ENCODE data around the gene SLC1A1.
"Not testable (repeated sequence)": the region's sequence is repeated elsewhere in the genome, so short reads cannot be mapped to it uniquely, and the experiment has no call there.

Gene SLC1A1

DNA sequence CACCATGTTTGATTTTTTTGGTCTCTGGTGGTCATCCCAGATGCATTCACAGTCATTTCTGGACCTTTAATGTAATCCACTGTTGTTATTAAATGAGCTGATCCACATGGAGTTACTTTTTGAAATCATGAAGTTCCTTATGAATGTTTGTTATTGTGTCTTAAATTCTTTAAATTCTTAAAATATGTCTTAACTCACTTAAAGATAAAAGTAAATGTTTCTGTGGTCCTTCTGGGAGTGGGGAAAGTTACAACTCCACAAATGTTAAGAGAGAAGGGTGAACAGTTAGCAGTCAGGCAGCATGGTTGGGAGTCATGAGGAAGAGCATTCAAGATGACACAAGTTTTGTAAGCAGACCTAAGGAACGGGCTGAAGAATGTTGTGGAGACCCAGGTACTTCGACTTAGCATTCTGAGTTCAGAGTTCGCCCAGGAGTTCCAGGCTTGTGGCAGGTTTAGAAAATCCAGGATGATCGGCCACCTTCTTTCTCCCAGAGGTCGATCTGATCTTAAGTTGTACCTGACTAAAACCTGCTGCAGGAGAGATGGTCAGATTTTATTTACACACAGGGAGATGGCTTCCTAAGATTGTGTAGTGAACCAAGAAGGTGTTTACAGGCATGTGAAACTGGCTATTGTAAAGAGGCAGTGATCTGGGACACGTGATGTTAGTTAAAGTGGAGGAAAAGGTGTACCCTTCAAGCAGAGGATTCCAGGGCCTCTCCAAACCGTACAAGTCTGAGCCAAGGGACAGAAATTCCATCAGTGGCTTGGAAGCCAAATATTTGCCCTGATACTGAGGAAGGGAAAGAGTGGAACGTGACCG lies 17.2 kb downstream of the SLC1A1 start:
- DNase-seq: no peak

DNA sequence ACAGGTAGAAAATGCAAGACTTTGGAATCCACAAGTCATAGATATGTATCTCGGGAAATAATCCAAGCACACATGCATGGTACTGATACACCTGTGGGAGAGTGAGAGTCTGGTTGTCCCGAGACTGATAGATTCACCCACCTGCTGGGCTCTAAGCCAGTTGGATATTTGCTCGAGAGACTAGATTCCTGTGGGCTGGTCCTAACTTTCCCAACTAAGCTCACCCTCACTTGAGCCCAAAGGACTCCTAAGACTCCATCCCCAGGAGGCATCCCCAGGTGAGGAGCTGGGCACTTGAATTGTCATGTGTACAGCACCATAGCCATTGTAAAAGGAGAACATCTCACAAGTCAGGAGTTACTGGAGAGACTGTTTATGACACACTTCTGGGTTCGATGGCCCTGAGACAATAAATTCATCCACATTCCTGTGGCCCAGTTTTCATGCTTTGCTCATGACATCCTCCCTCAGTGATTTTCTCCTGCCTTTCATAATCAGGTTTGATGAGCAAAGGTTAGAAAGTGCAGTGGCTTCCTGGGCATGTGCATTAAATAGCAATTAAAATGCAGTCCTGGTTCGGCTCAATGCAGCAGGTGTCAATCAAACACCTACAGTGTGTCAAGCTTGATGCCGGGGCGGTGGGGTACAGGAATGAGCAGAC lies 18.1 kb downstream of the SLC1A1 start:
- DNase-seq: no peak

DNA sequence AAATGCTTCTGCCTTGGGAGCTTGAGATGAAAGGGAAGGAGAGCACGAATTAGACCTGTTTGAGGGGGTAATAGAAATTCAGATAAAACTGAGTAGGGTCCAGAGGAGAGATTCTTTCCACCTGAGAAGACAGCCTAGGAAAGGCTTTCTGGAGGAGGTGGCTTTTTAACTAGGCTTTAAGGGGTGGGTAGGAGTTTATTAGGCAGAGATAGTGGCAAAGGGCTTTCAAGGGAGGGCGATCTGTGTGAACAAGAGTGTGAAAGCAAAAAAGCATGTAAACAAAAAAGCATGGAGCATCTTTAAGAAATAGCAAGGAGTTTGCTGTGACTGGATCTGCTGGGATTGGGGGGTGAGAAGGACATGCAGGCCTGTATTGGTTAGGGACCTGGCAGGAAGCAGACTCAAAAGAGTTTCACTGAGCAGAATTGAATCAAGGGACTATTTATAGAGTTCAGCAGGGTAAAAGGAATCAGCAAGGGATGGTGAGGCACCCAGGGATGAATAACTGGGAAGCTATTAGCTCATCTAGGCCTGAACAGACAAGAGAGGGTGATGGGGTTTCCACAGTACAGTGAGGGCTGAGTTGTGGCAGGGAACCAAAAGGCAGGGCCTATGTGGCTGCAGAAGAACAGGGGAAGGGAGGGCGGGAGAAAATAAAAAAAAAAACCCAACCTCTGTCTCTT lies 18.8 kb downstream of the SLC1A1 start:
- no peak for DNase-seq

DNA sequence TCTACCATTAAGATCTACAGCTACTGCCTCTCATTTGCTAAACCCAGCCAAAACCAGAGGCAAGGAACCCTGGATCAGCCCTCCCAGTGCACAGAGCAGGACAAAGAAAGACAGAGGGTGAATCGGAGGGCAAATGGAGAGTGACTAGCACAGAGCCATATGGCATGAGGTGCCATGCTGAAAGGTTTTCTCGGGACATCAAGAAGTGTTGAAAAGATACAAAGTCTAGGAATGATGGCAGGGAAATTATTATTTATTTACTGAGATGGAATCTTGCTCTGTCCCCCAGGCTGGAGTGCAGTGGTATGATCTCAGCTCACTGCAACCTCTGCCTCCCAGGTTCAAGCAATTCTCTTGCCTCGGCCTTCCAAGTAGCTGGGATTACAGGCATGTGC lies 19.3 kb downstream of the SLC1A1 start:
- no peak for DNase-seq

DNA sequence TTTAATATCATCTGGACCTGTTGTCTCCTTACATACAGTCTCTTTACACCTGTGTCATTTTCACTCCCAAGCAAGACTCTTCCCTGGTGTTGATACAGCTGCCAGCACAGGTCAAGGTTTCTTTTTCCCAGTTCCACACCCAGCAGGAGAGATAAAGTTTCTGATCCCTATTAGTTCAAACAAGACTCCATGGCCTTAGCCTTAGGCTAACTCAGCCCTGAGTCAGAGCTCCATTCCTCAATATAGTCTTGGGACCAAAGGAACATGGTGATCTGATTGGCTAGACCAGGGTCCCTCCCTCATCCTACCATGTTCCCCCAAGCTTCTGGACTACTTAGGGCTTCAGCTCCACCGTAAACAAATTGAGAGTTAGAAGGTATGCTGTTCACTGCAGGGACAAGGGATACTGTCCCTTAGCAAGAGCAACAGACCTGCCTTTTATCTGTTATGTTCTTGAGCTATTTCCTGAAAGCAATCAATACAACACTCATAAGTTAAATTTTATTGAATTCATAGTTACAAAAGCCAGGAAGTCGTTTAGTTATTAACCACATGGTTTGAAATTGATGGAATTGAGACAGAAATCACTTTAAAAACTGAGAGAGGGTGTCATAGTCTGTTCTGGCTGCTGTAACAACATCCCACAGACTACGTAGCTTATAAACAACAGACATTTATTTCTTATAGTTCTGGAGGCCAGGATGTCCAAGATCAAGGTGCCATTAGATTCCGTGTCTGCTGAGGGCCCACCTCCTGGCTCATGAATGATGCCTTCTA lies 20.5 kb downstream of the SLC1A1 start:
- DNase-seq: no peak

DNA sequence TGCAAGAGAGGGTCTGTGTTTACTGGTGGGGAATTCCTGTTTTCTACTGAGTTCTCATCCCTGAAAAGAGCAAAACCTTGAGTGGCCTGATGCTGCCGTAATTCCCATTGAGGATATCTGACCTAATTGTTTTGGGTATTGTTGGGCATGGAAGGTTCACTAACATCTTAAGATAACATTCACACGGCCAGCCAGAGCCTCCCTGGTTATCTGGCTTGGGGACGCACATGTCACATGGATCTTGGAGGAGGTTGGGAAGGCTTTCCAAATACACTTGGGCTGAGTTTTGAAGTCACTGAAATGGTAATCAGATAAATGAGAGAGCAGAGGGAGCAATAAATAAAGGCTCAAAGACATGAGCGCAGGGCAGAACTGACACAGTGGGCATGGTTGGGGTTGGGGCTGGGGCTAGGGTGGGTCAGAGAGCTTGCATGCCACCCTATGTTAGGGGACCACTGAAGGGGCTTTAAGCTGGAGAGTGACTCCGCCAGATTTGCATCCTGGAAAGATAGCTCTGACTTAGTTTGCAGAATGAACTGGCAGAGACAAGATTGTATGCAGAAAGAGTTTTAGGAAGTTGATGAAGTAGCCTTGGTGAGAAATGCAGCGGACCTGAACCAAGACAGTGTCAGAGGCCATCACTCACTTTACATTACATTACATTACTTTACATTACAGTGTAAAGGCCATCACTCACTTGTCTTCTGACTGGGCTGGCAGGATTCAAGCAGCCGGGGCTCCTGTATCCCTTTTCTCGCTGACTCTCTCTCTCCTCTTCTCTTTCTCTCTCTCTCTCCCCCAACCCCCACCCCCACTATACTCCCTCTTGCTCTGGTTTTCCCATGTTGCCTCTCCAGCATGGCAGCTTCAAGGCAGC lies 24.2 kb downstream of the SLC1A1 start:
- no peak for DNase-seq

DNA sequence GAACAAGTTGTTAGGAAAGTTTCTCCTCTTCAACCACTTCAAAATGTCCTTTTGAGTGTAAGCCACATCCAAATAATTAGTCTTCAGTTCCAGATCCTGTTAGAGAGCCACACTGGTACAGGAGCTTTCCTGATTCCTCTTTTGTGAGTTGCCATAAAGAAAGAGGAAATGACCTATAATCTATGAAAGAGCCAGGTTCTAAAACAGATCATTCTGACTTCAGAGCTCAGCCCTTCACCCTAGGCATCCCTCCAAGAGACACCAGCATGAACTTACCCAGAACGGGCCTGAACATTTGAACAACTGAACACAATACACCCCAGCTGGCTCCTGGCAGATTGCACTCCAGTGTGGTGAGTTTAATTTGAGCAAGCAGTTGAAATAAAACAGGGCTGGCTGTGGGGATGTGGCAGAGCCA lies 25.7 kb downstream of the SLC1A1 start:
- DNase-seq: no peak

DNA sequence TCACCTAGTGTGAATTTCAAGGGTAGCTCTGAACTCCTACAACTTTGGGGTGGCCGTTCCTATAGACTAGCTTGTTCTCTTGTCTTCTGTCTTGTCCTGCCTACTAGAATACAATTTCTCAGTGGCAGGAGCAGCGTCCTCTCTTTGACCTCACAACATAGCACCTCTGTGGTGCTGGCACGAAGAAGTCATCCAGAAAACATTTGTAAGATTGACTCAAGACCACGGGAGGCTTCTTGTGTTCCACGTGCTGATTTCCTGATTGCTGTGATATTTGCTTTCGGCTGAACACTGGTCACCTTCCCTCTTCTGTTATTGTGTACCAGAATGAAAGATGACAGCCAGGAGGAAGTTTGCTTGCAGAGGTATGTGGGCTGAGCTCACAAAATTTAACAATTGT lies 27.0 kb downstream of the SLC1A1 start:
- no peak for DNase-seq

DNA sequence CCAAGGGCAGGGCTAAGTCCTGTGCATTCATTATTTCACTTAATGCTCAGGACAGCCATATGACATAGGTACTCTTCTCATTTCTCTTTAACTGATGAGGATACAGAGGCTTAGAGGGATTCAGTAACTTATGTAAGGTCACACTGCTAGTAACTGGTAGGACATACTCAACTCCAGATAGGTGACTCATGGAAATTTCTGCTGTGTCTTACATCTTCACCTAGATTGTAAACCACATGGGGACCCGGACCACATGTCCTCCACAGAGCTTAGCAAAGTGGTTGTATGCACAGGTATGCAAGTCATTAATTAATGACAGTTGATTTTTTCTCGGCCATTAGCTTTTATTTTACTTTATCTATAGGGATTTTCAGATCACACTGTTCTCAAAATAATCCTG lies 29.3 kb downstream of the SLC1A1 start:
- no peak for DNase-seq

DNA sequence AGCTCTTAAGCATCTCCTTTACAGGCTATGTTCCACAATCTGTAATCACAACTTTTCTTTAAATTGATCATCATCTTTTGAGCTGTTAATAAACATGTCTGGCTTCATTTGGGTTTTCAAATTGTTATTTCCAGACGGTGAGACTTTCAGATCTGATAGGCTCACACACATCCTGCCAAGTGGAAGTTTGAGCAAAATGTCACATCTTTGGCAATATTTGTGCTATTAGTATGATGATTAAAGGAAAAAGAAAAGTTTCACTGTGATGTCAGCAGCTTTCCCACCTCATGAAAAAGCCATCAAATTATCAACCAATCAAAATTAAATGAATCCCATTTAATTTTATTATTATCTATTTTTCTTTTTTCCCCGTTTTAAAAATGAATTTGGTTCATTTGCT lies 29.8 kb downstream of the SLC1A1 start:
- DNase-seq: no peak

DNA sequence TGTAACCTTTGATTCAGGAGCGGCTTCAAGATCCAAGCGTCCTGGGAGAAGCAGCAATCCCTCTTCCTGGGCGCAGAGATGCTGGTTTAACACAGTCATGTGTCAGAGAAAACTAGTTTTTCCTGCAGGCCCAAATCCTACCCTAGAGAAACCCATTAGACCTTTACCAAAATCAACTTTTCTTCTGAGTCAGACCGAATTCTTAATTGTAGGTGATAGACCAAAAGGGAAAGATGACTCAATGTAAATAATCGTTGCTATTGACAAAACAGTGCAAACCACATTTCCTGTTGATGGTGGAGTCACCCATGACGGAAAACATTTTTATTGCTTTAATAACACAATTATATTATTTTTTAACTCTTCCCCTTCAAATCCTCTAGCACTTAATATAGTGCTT lies 40.1 kb downstream of the SLC1A1 start:
- DNase-seq: no peak

DNA sequence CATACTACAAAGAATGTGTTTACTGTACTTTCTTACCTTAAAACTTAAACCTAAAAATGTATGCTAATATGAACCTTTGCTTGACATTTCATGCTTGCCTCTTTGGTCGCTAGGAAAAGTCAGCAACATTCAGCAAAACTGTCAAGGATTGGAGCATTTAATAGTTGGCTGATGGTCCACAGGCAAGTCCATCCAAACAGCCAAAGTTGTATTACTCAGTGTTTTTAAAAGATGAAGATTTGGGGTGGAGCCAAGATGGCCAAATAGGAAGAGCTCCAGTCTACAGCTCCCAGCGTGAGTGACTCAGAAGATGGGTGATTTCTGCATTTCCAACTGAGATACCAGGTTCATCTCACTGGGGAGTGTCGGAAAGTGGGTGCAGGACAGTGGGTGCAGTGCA lies 40.6 kb downstream of the SLC1A1 start:
- not testable (repeated sequence) for DNase-seq

DNA sequence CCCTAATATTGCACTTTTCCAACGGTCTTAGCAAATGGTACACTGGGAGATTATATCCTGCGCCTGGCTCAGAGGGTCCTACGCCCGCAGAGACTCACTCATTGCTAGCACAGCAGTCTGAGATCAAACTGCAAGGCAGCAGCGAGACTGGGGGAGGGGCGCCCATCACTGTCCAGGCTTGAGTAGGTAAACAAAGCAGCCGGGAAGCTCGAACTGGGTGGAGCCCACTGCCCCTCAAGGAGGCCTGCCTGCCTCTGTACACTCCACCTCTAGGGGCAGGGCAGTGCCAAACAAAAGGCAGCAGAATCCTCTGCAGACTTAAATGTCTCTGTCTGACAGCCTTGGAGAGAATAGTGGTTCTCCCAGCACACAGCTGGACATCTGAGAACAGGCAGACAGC lies 41.1 kb downstream of the SLC1A1 start:
- DNase-seq: not testable (repeated sequence)

DNA sequence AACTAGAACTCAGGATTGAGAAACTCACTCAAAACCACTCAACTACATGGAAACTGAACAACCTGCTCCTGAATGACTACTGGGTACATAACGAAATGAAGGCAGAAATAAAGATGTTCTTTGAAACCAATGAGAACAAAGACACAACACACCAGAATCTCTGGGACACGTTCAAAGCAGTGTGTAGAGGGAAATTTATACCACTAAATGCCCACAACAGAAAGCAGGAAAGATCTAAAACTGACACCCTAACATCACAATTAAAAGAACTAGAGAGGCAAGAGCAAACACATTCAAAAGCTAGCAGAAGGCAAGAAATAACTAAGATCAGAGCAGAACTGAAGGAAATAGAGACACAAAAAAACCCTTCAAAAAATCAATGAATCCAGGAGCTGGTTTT lies 43.6 kb downstream of the SLC1A1 start:
- not testable (repeated sequence) for DNase-seq

DNA sequence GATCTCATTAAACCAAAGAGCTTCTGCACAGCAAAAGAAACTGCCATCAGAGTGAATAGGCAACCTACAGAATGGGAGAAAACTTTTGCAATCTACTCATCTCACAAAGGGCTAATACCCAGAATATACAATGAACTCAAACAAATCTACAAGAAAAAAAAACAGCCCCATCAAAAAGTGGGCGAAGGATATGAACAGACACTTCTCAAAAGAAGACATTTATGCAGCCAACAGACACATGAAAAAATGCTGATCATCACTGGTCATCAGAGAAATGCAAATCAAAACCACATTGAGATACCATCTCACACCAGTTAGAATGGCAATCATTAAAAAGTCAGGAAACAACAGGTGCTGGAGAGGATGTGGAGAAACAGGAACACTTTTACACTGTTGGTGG lies 45.9 kb downstream of the SLC1A1 start:
- DNase-seq: not testable (repeated sequence)

DNA sequence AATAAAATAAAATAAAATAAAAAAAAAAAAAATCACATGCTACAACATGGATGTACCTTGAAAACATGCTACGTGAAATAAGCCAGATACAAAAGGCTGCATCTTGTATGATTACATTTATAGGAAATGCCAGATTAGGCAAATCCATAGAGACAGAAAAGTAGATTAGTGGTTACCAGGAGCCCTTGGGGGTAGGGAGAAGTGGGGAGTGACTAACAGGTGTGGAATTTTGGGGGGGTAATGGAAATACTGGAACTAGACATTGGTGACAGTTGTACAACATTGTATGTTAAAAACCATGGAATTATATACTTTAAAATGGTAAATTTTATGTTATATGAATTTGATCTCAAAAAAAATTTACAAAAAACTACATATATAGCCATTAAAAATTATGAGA lies 47.3 kb downstream of the SLC1A1 start:
- DNase-seq: no peak

DNA sequence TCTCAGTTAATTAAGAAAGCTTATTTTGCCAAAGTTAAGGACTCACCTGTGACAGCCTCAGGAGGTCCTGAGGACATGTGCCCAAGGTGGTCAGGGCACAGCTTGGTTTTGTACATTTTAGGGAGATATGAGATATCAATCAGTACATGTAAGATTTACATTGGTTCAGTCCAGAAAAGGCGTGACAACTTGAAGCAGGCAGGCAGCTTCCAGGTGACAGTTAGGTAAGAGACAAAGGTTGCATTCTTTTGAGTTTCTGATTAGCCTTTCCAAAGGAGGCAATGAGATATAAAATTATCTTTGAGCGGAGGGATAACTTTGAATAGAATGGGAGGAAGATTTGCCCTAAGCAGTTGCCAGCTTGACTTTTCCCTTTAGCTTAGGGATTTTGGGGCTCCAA lies 47.8 kb downstream of the SLC1A1 start:
- DNase-seq: no peak

DNA sequence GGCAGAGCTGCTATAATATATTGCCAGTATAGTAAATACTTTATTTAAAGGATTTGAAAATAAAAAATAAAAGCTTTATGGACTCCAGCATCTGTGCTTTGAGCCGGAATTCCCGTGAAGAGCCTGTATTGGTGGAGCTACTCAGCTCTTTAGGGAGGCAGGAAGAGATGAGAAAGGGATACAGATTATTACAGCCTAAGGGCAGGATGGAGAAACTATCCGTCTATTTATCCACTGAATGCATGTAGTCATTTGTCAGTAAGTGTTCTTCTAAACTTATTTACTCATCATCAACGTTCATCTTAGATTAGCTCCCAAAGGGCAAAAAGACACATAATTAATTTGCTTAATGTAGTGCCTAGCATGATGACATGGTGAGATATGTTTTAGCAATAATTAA lies 48.4 kb downstream of the SLC1A1 start:
- no peak for DNase-seq

DNA sequence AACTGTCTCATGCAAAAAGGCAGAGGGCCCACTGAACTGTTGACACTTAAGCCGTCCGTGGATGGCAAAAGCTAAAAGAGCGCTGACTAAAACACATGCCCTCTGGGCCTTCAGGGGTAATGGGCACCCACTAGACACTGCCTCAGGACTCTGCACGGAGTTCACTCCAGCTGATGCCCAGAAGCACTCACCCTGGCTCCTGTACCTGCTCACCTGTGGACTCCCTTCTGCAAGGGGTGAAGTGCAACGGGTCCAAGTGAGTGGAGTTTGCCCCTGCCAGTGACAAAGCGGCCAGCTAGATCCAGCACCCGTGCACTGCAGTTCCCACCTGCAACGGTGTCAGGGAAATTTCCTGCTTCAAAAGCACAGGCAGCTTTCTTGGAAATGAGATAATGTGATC lies 50.2 kb downstream of the SLC1A1 start:
- DNase-seq: no peak

DNA sequence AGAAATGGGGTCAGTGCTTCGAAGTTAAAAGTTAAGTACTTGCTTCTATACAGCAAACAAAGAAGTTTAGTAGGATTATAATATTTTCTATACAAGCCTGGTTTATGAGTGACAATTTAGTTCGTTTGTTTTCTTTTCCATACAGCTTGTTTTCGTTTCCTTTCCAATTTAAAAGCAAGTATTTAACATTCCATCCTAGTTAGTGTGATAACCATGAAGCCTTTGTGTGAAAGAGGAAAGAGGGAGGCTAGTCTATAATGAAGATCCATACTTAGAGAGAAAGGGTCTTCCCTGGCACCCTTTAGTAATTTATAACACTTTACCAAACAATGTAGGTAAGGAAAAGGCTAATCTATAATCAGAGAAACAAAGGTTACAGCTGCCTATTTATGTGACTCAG lies 51.0 kb downstream of the SLC1A1 start:
- no peak for DNase-seq

DNA sequence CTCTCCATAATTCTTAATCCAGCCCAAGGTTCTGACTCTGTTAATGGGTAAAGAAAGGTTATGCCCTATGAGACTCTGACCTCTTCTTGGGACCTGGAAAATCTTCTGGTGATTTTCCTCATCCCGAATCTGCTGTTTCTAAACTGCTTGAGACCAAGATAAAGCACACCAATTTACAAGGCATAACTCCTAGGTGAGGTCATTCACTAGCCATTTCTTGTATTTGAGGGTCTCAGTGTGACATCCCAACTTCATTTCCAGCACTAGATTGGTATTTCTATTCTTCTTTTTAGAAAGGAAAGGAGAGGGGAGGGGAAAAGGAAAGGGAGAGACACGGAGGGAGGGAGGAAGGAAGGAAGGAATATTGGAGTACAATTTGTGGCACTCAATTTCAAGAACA lies 51.6 kb downstream of the SLC1A1 start:
- no peak for DNase-seq

DNA sequence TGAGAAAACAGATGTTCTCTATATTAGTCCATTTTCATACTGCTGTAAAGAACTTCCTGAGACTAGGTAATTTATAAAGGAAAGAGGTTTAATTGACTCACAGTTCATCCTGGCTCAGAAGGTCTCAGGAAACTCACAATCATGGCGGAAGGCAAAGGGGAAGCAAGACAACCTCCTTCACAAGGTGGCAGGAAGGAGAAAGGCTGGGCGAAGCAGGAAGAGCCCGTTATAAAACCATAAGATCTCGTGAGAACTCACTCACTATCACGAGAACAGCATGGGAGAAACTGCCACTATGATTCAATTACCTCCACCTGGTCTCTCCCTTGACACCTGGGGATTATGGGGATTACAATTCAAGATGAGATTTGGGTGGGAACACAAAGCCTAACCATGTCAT lies 54.4 kb downstream of the SLC1A1 start:
- DNase-seq: not testable (repeated sequence)
